Astrocyte (in vitro differentiated cells and primary cell): ENCODE measurements around the gene HIPK2. TPM values are rescaled to one million over a fixed set of nuclear protein-coding genes. Genes with fewer than 3 reads are reported as not detected.

Experiments
- DNase-seq: peaks from one replicate; pipeline ENCODE4 v3.0.0-alpha.2; 2010; ENCODE audit warnings: low read depth
- FAIRE-seq: peaks from 2 replicates; lab custom pipeline; 2011; peaks lifted over from hg19 to GRCh38; lab: Jason Lieb, UNC
- H2AFZ ChIP-seq: 2 replicates; pipeline ENCODE4 v1.6.0; 2012; ENCODE audit warnings: low read depth, low read length, inconsistent platforms
- H3K27ac ChIP-seq: 2 replicates; pipeline ENCODE4 v1.5.1; 2011; ENCODE audit warnings: low read depth, low read length, inconsistent platforms
- H3K27me3 ChIP-seq: 2 replicates; pipeline ENCODE4 v1.6.0; 2011; ENCODE audit warnings: low read length, inconsistent platforms; ENCODE audit not compliant: insufficient read depth
- H3K36me3 ChIP-seq: 2 replicates; pipeline ENCODE4 v1.5.1; 2011; ENCODE audit warnings: low read length, inconsistent platforms; ENCODE audit not compliant: insufficient read depth
- H3K4me1 ChIP-seq: 2 replicates; pipeline ENCODE4 v1.5.1; 2011; ENCODE audit warnings: low read length, inconsistent platforms; ENCODE audit not compliant: insufficient read depth
- H3K4me2 ChIP-seq: 2 replicates; pipeline ENCODE4 v1.6.0; 2012; ENCODE audit warnings: low read length, inconsistent platforms
- H3K4me3 ChIP-seq: 2 replicates; pipeline ENCODE4 v1.5.1; 2011; ENCODE audit warnings: low read depth, mild to moderate bottlenecking, low read length, inconsistent platforms; ENCODE audit not compliant: insufficient read depth
- H3K79me2 ChIP-seq: 2 replicates; pipeline ENCODE4 v1.6.0; 2012; ENCODE audit warnings: mild to moderate bottlenecking, low read length, inconsistent platforms; ENCODE audit not compliant: insufficient read depth
- H3K9ac ChIP-seq: 2 replicates; pipeline ENCODE4 v1.6.0; 2012; ENCODE audit warnings: mild to moderate bottlenecking, low read length, inconsistent platforms
- H3K9me3 ChIP-seq: 2 replicates; pipeline ENCODE4 v1.5.1; 2012; ENCODE audit warnings: low read depth, mild to moderate bottlenecking, low read length, inconsistent platforms; ENCODE audit not compliant: insufficient read depth
- H4K20me1 ChIP-seq: 2 replicates; pipeline ENCODE4 v1.6.0; 2012; ENCODE audit warnings: low read length, inconsistent platforms; ENCODE audit not compliant: insufficient read depth
- H3K27ac Mint-ChIP-seq: one replicate; pipeline ENCODE4 v1.8.0; 2021; ENCODE audit warnings: mild to moderate bottlenecking, mixed read lengths; ENCODE audit not compliant: unreplicated experiment
- H3K27me3 Mint-ChIP-seq: one replicate; pipeline ENCODE4 v1.8.0; 2021; ENCODE audit warnings: low read depth, mixed read lengths; ENCODE audit not compliant: unreplicated experiment
- H3K36me3 Mint-ChIP-seq: one replicate; pipeline ENCODE4 v1.8.0; 2021; ENCODE audit warnings: low read depth, mixed read lengths; ENCODE audit not compliant: unreplicated experiment
- H3K4me1 Mint-ChIP-seq: one replicate; pipeline ENCODE4 v1.8.0; 2021; ENCODE audit warnings: low read depth, mixed read lengths; ENCODE audit not compliant: unreplicated experiment
- H3K4me3 Mint-ChIP-seq: one replicate; pipeline ENCODE4 v1.8.0; 2021; ENCODE audit warnings: mild to moderate bottlenecking, moderate library complexity, mixed read lengths; ENCODE audit not compliant: unreplicated experiment
- H3K9me3 Mint-ChIP-seq: one replicate; pipeline ENCODE4 v1.8.0; 2021; ENCODE audit warnings: mild to moderate bottlenecking, mixed read lengths; ENCODE audit not compliant: unreplicated experiment
- CTCF ChIP-seq: IDR thresholded peaks from 2 replicates; pipeline ENCODE4 v1.5.1; 2011; ENCODE audit warnings: low read depth, mild to moderate bottlenecking, inconsistent platforms, low read length, moderate library complexity; ENCODE audit not compliant: insufficient read depth
- EZH2 ChIP-seq: IDR thresholded peaks from 2 replicates; pipeline ENCODE4 v1.6.1; 2012; ENCODE audit warnings: mild to moderate bottlenecking, low read length, inconsistent platforms; ENCODE audit not compliant: insufficient read depth
- total RNA-seq: library from RNA; stranded (reverse); gene quantifications from 2 replicates; pipeline ENCODE4 v1.2.1, GENCODE V29; 2021

Gene HIPK2
- total RNA-seq, 1 donor from 2014 or later: 35.8 TPM

GRCh38 chr7:139683137-139683921 is 94.5 kb downstream of the HIPK2 start:
- Mint-ChIP-seq H3K27ac (peak overlapping the region; percentile 84), H3K9me3 (peaks cover 23% of the 10 kb centered on the region), H3K27me3 (no peaks in the 10 kb centered on the region), H3K4me3 (no peak overlapping the region), H3K4me1 (peaks cover 48% of the 10 kb centered on the region), H3K36me3 (peaks cover 29% of the 10 kb centered on the region)
- H3K4me2 ChIP-seq: peak overlapping the region; percentile 76
- no peak overlapping the region for H3K4me3 ChIP-seq
- H3K27me3 ChIP-seq: no peaks in the 10 kb centered on the region
- H3K27ac ChIP-seq: peak overlapping the region; percentile 99
- H2AFZ ChIP-seq: no peak overlapping the region
- TF ChIP-seq EZH2: no peak
- no peak for TF ChIP-seq CTCF
- DNase-seq: peak; percentile 85
- H3K36me3 ChIP-seq: no peaks in the 10 kb centered on the region
- FAIRE-seq: no peak
- no peaks in the 10 kb centered on the region for H4K20me1 ChIP-seq
- H3K9me3 ChIP-seq: peaks cover 8% of the 10 kb centered on the region
- peaks cover 34% of the 10 kb centered on the region for H3K79me2 ChIP-seq
- H3K4me1 ChIP-seq: peaks cover 52% of the 10 kb centered on the region
- peak overlapping the region; percentile 80 for H3K9ac ChIP-seq

- Mint-ChIP-seq H3K36me3 (peaks cover 23% of the 10 kb centered on the region), H3K27me3 (no peaks in the 10 kb centered on the region), H3K9me3 (peaks cover 27% of the 10 kb centered on the region), H3K27ac (peak overlapping the region; percentile 84), H3K4me1 (peaks cover 45% of the 10 kb centered on the region), H3K4me3 (no peak overlapping the region)
- H3K4me3 ChIP-seq: peak overlapping the region; percentile 9
- no peaks in the 10 kb centered on the region for H4K20me1 ChIP-seq
- peaks cover 52% of the 10 kb centered on the region for H3K4me1 ChIP-seq
- H3K9ac ChIP-seq: peak overlapping the region; percentile 80
- no peaks in the 10 kb centered on the region for H3K36me3 ChIP-seq
- H3K79me2 ChIP-seq: peaks cover 28% of the 10 kb centered on the region
- no peak for TF ChIP-seq CTCF
- no peak for TF ChIP-seq EZH2
- H3K9me3 ChIP-seq: peaks cover 8% of the 10 kb centered on the region
- H3K27ac ChIP-seq: peak overlapping the region; percentile 99
- H3K4me2 ChIP-seq: peak overlapping the region; percentile 76
- no peaks in the 10 kb centered on the region for H3K27me3 ChIP-seq
- H2AFZ ChIP-seq: no peak overlapping the region
- DNase-seq (peak; percentile 74), FAIRE-seq (peak; percentile 29)
These were observed 95.4 kb downstream of the HIPK2 start for GRCh38 chr7:139682136-139683013.
